HG02840 (cell line): Measurements from ENCODE around the gene RBBP7.

Experiments
- ATAC-seq: cut with Tn5 transposase; IDR thresholded peaks from one replicate; pipeline ENCODE4 v1.9.1; 2021; ENCODE audit warnings: mild to moderate bottlenecking, moderate library complexity, moderate number of reproducible peaks; ENCODE audit not compliant: unreplicated experiment, low FRiP score

The RBBP7 gene

GRCh38 chrX:16828124-16828908 is 41.8 kb downstream of the RBBP7 start:
- no peak for ATAC-seq

DNA sequence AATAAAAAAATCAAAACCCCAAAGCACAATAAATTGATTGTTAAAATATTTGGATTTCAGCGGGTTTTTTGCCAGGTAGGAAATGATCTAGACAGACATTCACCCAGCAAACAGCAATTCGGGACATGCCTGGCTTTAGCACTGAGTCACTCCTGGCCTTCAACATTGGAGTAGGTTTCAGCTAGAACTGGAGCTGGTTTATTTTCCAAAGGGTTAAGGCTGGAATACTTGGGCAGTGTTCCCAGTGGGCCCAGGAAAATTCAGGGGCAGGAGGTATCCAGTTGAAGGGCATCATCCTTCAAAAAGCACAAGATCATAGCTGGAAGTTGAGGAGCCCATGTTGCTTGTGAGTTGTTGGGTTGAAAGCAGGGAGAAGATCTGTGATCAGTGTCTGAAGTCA is 42.9 kb downstream of the RBBP7 start:
- no peak for ATAC-seq

DNA sequence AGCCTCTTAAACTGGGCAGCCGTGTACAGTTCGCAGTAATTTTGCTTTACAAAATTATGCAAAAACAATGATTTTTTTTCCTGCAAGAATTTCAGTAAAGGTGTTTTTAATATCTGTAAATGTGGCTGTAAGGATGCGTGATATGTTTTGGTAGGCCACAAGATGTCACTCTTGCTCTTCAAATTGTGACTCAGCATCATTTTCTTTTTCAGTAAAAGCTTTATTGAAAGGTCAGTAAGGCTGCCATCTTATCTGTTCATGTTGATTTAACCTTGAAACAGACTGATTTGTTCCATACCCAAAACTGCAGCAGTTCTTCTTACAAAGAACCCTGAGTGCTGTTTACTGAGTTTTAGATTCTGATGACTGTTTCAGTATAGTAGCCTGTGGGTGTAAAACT is 44.0 kb downstream of the RBBP7 start:
- no peak for ATAC-seq

DNA sequence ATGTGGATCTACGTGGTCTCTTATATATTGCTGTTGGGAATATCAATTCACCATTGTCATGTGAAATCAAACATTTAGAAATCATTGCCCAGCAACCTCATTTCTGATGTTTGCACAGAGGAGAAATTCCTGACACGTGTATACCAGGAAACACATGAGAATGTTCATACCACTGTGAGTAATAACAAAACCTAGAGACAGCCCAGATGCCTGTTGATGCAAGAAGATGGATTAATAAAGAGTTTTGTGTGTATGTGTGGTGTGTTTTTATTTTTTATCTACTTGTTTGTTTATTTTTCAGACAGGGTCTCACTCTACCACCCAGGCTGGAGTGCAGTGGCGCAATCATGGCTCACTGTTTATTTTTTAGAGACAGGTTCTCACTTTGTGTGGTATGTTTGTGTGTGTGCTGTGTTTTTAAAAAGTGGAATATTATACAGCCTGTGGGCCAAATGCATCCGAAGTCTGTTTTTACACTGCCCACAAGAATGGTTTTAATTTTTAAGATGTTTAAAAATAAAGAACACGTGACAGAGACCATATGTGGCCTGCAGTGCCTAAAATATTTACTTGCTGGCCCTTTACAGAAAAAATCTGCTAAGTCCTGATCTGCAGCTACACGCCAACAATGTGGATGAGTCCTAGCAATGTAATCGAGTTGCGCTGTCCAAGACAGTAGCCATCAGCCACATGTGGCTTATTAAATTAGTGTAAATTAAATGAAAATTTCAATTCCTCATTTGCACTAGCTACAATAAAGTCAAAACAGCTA is 44.7 kb downstream of the RBBP7 start:
- ATAC-seq, result no peak

GRCh38 chrX:16822723-16823122 is 47.4 kb downstream of the RBBP7 start:
- no peak for ATAC-seq

GRCh38 chrX:16819634-16820033 is 50.5 kb downstream of the RBBP7 start:
- ATAC-seq, result no peak

DNA sequence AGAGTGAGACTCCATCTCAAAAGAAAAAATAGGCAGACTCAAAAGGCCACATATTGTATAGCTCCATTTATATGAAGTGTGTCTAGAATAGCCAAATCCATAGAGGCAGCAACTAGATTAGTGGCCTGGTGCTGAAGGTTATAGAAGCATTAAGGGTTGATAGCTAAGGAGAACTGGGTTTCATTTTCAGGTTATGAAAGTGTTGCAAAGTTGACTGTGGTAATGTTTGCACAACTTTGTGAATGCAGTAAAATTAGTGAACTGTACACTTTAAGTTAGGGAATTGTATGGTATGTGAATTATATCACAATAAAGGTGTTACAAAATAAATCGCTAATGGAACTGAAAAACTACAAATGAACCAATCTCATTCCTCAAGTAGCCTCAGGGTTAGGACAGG is 55.6 kb downstream of the RBBP7 start:
- no peak for ATAC-seq

DNA sequence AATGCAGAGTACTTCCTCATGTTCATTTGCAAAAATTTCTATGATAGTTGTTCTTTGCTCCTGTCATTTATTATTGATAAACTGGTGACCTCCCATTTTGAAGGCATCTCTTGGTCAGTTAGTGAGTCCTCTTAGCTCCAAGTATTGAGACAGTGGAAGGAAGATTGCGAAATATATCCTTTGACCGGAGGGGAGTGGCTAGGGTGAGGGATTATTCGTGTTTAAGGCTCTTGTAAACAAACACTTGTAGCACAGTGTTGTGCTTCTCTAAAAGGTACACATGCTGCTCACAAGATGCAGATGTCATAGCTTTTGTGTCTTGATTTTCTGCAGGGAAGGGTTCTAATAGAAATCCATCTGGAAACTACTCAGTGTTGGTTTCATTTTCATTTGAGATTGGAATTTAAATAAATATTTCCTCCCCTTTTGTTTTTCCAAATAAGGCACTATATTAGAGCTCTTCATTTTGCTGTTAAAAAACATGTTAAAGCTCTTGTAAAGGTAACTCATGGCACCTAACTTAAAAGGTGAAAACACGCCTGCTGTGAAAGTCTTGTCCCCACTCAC is 62.1 kb downstream of the RBBP7 start:
- ATAC-seq, result no peak

- ATAC-seq, result no peak
Observed at GRCh38 chrX:16807548-16807947, 62.6 kb downstream of the RBBP7 start.

- ATAC-seq, result no peak
Observed at GRCh38 chrX:16804923-16805464, 65.2 kb downstream of the RBBP7 start.

DNA sequence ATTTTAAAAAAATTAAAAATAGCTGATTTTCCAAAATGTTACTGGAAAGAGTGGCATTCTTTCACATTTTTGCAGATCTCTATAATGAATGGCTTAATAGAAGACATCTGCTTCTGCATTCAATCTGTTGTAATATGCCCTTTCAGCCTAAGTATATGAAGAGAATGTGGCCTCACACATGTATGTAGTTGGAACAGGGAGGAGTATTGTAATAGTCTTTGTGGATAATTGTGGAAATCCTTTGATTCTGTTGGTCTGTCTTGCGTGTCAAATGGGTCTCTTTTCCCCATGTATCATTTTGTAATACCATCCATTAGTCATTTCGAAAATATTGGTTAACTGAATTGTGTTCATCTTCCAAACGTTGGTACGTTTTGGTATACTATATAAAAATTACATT is 72.3 kb downstream of the RBBP7 start:
- no peak for ATAC-seq

GRCh38 chrX:16797358-16797757 is 72.8 kb downstream of the RBBP7 start:
- no peak for ATAC-seq

DNA sequence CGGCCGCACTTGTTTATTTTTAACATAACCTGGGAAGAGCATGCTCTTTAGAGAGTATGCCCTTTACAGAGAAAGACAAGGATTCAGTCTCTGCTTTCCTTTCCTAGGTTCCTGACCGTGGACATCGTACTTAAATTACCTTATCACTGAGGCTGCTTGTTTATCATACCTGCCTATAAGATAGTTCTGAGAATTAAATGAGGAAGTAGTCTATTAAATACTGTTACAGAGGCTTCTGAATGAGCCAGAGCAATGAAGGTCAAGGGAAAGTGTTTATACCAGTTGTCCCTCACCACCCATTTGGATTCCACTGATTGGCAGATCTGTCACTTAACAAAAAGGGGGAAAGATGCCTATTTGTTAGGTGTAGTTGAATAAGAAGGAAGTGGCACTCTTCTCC is 73.9 kb downstream of the RBBP7 start:
- ATAC-seq, result no peak
